Subcutaneous adipose tissue (tissue), 4 donors: ENCODE data around the gene WDPCP. TPM values are rescaled to one million over a fixed set of nuclear protein-coding genes. Genes with fewer than 3 reads are reported as not detected.

Experiments
- total RNA-seq, 4 donors: library from RNA; depleted of rRNA; stranded (reverse); fragments of >200 nt; gene quantifications; one replicate each; pipeline ENCODE4 v1.1.0, GENCODE V29; 2016
- TF ChIP-seq, protein P1 (sequence below): fragments of 450-650 bp; IDR thresholded peaks from one replicate; pipeline ENCODE4 v1.5.1; 2016; ENCODE audit warnings: low read depth, mild to moderate bottlenecking, control low read depth, antibody characterized with exemption, moderate library complexity

WDPCP gene
- total RNA-seq, 4 donors from 2014 or later = 19.5 to 29.5 (median 22.9) TPM

DNA sequence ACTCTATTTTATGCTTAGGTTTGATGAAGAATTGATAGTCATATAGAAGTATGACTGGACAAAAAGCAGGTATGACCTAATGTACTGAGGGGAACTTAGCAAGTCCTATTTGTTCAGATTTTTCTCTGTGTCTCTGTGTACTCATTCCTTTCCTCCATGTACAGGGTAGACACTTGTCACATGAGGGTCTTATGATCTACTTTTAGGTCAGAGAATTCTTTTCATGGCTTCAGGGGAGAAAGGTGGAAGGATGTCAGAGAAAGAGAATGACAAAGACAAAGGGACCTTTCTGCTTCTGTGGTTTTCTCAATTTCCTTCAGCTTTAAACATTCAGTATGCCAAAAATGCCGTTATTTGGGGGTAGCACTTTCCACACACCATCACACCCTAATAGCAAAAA is 181.6 kb downstream of the WDPCP start:
- TF ChIP-seq, protein P1, sequence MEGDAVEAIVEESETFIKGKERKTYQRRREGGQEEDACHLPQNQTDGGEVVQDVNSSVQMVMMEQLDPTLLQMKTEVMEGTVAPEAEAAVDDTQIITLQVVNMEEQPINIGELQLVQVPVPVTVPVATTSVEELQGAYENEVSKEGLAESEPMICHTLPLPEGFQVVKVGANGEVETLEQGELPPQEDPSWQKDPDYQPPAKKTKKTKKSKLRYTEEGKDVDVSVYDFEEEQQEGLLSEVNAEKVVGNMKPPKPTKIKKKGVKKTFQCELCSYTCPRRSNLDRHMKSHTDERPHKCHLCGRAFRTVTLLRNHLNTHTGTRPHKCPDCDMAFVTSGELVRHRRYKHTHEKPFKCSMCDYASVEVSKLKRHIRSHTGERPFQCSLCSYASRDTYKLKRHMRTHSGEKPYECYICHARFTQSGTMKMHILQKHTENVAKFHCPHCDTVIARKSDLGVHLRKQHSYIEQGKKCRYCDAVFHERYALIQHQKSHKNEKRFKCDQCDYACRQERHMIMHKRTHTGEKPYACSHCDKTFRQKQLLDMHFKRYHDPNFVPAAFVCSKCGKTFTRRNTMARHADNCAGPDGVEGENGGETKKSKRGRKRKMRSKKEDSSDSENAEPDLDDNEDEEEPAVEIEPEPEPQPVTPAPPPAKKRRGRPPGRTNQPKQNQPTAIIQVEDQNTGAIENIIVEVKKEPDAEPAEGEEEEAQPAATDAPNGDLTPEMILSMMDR = no peak

DNA sequence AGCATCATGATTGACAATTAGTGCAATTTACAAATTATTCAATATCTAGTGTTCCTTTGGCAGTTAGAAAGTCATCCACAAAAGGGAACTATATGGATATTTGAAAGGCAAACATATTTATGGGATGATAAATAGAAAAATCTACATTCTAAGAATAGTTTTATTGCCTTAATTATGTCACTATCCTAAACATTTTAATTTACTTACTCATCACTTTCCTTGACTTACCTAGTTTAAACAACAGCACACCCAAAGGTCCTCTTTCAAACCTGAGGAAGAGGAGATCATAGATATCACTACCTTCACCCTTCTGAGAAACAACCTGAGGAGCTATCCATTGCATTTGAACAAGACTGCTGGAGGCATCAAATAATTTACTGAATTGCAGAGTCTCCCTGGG is 184.5 kb downstream of the WDPCP start:
- TF ChIP-seq, protein P1 = no peak

DNA sequence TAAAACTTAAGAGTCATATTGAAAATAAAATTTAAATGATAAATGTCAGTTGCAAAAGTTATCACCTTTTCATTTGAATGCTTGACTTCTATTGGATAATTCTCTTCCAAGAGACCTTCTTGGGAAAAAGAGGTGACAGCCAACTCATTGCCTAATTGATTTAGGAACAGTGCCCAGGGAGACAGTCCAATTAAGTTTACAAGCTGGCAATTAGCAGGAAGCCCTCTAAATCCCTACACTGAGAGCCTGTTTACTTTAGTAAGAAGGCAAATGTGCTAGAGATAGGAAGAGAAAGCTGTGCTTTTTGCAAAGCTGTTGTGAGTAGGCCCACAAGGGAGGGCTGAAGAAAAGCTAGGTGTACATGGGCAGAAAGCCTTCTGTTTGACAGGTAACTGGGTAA is 189.1 kb downstream of the WDPCP start:
- TF ChIP-seq, protein P1 = no peak

DNA sequence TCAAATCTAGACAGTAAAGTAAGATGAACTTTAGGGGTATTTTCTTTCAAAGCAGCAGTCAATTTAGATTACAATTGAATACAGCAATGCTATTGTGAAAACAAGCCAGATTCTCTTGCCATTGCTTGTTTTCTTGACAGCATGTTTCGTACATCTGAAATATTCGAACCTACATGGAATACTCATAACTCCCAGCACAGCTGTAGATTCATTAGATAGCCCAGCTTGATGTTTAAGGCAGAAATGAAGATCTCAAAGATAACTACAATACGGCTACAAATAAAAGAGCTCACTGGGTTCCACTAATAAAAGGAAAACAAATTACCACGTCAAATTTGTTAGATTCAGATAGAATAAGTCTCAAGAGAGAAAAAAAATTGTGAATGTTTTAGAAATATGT is 208.8 kb downstream of the WDPCP start:
- TF ChIP-seq, protein P1 = no peak

DNA sequence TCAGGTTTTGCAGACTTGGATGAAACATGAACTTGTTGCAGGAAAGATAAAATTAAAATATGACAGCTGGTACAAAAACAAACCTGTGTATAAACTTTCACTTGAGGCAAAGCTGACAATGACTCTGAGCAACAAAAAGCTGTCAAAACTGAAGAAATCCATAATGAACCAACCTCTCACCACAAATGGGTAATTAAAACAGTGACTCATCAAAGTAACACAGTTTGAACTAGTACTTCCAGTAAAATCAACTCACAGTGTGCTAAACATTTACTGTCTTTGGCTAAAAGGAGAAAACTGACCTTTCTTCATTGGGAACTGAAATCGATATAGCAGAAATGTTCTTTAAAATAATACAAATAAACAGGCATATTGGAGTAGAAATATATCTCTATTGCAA is 209.7 kb downstream of the WDPCP start:
- TF ChIP-seq, protein P1 = no peak

DNA sequence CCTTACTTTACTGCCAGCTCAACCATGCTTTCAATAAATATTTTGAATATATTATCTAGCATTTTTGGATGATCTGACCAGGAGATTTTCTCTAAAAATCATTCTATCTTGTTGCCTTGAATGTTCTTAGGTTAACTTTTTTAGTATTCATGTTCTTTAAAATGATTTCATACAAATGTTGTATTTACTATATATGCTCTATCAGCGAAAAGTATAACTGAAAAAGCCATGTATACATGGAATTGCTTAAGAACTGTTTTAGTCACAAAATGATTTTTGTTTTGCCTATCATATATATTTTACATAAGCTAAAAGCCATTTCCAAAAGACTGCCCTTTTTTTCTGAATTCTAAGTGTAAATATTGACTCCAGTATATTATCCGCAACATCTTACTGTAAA is 213.9 kb downstream of the WDPCP start:
- TF ChIP-seq, protein P1 = no peak

DNA sequence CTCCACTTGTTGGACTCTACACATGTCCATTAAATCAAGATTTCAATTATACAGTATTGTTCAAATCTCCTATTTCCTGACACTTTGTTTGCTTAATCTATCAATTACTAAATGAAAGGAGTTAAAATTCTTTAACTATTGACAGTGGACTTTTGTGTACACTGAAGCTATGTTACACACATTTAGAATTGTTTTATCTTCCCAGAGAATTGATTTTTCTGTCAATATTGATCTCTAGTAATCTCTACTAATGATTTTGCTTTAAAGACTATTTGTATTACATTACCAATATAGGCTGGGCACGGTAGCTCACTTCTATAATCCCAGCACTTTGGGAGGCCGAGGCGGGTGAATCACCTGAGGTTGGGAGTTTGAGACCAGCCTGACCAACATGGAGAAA is 215.7 kb downstream of the WDPCP start:
- TF ChIP-seq, protein P1 = no peak

DNA sequence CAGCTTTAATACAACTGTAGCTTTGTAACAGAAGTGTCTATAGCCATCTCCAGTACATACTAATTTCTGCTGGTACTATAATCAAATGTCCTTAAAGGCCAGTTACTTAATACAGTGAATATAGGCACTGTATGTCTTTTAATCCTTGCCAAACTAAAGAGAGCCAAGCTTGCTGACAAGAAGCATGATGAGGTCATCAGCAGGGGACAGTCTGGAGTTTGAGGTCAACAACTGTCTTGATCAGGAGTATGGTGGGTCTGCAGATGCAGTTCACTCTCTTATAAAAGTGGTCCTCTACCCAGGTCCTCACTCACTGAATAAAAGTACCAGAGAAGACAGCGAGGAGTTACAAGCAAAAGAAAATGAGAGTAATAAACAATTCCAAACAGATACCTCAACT is 219.1 kb downstream of the WDPCP start:
- TF ChIP-seq, protein P1 = no peak
